Measurements from ENCODE around the gene CGB7.

DNA sequence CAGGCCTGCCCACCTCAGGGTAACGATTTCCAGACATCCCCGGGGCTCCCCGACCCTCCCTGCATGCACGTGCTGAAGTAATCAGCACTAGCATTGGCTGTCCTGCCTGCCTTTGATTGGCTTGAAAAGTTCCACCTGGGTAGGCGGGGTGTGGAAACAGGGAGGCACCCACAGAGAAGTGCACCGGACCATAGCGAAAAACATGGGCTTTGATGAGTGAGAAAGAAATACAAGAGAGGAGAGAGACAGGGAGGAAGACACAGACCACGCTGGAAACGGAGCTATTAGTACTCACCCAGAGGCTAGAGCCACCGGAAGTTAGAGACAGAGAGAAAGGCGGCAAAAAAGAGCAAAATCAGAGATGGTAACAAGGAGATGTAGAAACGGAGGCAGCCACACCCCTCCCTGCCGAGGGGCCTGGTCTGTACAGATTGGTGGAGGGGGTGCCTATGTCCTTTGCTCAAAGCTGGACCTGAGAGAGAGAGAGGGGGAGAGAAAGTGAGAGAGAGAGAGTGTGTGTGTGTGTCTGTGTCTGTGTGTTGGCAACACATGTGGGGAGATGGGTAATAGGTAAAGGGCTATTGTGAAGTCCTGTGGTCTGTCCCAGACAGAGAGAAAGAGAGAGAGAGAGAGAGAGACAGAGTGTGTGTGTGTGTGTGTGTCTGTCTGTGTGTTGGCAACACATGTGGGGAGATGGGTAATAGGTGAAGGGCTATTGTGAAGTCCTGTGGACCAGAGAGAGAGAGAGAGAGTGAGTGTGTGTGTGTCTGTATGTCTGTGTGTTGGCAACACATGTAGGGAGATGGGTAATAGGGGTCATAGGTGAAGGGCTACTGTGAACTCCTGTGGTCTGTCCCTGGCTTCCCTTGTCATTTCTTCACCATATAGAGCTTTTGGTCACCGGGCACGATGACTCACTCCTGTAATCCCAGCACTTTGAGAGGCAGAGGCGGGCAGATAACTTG lies 36.3 kb downstream of the CGB7 start:
- TF ChIP-seq FOXA1 (IDR thresholded peaks at IDR 0.05) = no peak
- TF ChIP-seq SP1 (IDR thresholded peaks at IDR 0.05) = no peak
- no peak; the same call in 1 of the 2 replicates for TF ChIP-seq L3MBTL2 (conservative IDR thresholded peaks at IDR 0.05)
- no peak for TF ChIP-seq BHLHE40 (IDR thresholded peaks at IDR 0.05; ENCODE audit: borderline replicate concordance)
- no peak for TF ChIP-seq SUZ12 (IDR thresholded peaks at IDR 0.05)
- TF ChIP-seq ARNT (IDR thresholded peaks at IDR 0.05) = no peak
- no peak for TF ChIP-seq CTBP1 (IDR thresholded peaks at IDR 0.05; ENCODE audit: borderline replicate concordance)
- no peak for TF ChIP-seq FOXM1 (IDR thresholded peaks at IDR 0.05; ENCODE audit: borderline replicate concordance)

Data from HEK293T (cell line).